T-cell (primary cell): Measurements from ENCODE around the gene SPINDOC. TPM values are rescaled to one million over a fixed set of nuclear protein-coding genes. Genes with fewer than 3 reads are reported as not detected.

Experiments used
- ATAC-seq, 4 experiments: fragments of 200-7000 bp in 3 of 4; fragments of 150-1000 bp in 1 of 4; cut with Tn5 transposase; replicated peaks in 1 of 4; 1 replicate in 3 of 4; 2 replicates in 1 of 4; pipeline ENCODE4 v1.10.0; 2021; ENCODE audit warnings: moderate library complexity in 3 of 4, mild to moderate bottlenecking in 2 of 4, moderate number of reproducible peaks in 1 of 4
- CTCF ChIA-PET, 2 donors: fragments of 300-600 bp; sonication (Branson Sonifier 250); formaldehyde crosslinking; loops; one replicate each; lab custom pipeline; 2022; ENCODE audit warnings: antibody characterized with exemption in 2 of 2; lab: Charles Lee
- POLR2A ChIA-PET, 2 donors: fragments of 300-600 bp; sonication (Branson Sonifier 250); formaldehyde crosslinking; loops; one replicate each; lab custom pipeline; 2022; ENCODE audit warnings: antibody characterized with exemption in 2 of 2; lab: Charles Lee
- DNase-seq, 35 experiments: peaks; one replicate each; pipeline versions ENCODE4 v3.0.0 to v3.0.0-alpha.2; 2013 to 2023
- H3K27ac ChIP-seq: one replicate; pipeline ENCODE4 v1.5.1; 2013; ENCODE audit warnings: low read length
- H3K27me3 ChIP-seq, 2 experiments: replicated peaks in 1 of 2; 1 replicate in 1 of 2; 2 replicates in 1 of 2; pipeline versions ENCODE4 v1.6.1 to v1.7.0; 2013; ENCODE audit warnings: low read length in 1 of 2, mixed read lengths in 1 of 2; ENCODE audit not compliant: control insufficient read depth in 2 of 2, insufficient read depth in 2 of 2; ENCODE audit errors: extremely low read depth in 1 of 2
- H3K36me3 ChIP-seq, 2 donors: 1 replicate in 1 of 2; 2 replicates in 1 of 2; pipeline versions ENCODE4 v1.6.1 to v1.7.0; 2013; ENCODE audit warnings: low read length in 1 of 2; ENCODE audit not compliant: control insufficient read depth in 2 of 2, insufficient read depth in 1 of 2; ENCODE audit errors: extremely low read depth in 1 of 2
- H3K4me1 ChIP-seq, 2 experiments: 1 replicate in 1 of 2; 2 replicates in 1 of 2; pipeline versions ENCODE4 v1.6.1 to v1.7.0; 2013; ENCODE audit warnings: low read length in 2 of 2, mixed read lengths in 1 of 2; ENCODE audit not compliant: insufficient read depth in 2 of 2, control insufficient read depth in 1 of 2; ENCODE audit errors: extremely low read depth in 1 of 2
- H3K4me3 ChIP-seq, 2 donors: 1 replicate in 1 of 2; 2 replicates in 1 of 2; pipeline versions ENCODE4 v1.5.1 to v1.7.0; 2013; ENCODE audit warnings: mild to moderate bottlenecking in 2 of 2, low read length in 1 of 2, moderate library complexity in 1 of 2; ENCODE audit not compliant: control insufficient read depth in 1 of 2; ENCODE audit errors: extremely low read depth in 1 of 2
- H3K9me3 ChIP-seq: 2 replicates; pipeline ENCODE4 v1.7.0; 2013
- H3K27ac Mint-ChIP-seq, 2 donors: one replicate each; pipeline ENCODE4 v1.8.0; 2020 to 2021; ENCODE audit warnings: mild to moderate bottlenecking in 2 of 2, mixed read lengths in 2 of 2
- H3K27me3 Mint-ChIP-seq, 2 donors: one replicate each; pipeline ENCODE4 v1.8.0; 2021 to 2022; ENCODE audit warnings: mixed read lengths in 2 of 2
- H3K36me3 Mint-ChIP-seq: one replicate; pipeline ENCODE4 v1.8.0; 2021; ENCODE audit warnings: mixed read lengths
- H3K4me1 Mint-ChIP-seq, 3 donors: one replicate each; pipeline ENCODE4 v1.8.0; 2020 to 2022; ENCODE audit warnings: mixed read lengths in 3 of 3, mild to moderate bottlenecking in 1 of 3
- H3K4me3 Mint-ChIP-seq, 3 donors: one replicate each; pipeline ENCODE4 v1.8.0; 2020 to 2022; ENCODE audit warnings: mild to moderate bottlenecking in 3 of 3, mixed read lengths in 3 of 3, moderate library complexity in 3 of 3
- H3K9me3 Mint-ChIP-seq, 3 donors: one replicate each; pipeline ENCODE4 v1.8.0; 2020 to 2022; ENCODE audit warnings: mixed read lengths in 3 of 3
- WGBS: methylation state at CpG from one replicate; pipeline ENCODE4 v1.1.5; 2013; ENCODE audit warnings: missing lambda C conversion rate; ENCODE audit not compliant: insufficient coverage; 5-methylcytosine and 5-hydroxymethylcytosine counted together
- total RNA-seq, 35 experiments: library from RNA in 6 of 35; stranded (reverse) in 6 of 35; fragments of 120-200 nt in 1 of 35; gene quantifications; one replicate each; pipeline versions ENCODE4 v1.2.1 to v1.2.4 and lab custom pipeline; 2013 to 2026

Gene SPINDOC, protein sequence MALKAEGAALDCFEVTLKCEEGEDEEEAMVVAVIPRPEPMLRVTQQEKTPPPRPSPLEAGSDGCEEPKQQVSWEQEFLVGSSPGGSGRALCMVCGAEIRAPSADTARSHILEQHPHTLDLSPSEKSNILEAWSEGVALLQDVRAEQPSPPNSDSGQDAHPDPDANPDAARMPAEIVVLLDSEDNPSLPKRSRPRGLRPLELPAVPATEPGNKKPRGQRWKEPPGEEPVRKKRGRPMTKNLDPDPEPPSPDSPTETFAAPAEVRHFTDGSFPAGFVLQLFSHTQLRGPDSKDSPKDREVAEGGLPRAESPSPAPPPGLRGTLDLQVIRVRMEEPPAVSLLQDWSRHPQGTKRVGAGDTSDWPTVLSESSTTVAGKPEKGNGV
- total RNA-seq (10 to 100 TPM in 3 of 5 donors, 1 to 10 TPM in 2; 8.1 to 16.1 (median 15.3) TPM), total RNA-seq (lab: John Stamatoyannopoulos, UW) (4.4 to 28.3 (median 9.2) reads per million in 29 experiments)
- 6.6 TPM for total RNA-seq (2013)

DNA sequence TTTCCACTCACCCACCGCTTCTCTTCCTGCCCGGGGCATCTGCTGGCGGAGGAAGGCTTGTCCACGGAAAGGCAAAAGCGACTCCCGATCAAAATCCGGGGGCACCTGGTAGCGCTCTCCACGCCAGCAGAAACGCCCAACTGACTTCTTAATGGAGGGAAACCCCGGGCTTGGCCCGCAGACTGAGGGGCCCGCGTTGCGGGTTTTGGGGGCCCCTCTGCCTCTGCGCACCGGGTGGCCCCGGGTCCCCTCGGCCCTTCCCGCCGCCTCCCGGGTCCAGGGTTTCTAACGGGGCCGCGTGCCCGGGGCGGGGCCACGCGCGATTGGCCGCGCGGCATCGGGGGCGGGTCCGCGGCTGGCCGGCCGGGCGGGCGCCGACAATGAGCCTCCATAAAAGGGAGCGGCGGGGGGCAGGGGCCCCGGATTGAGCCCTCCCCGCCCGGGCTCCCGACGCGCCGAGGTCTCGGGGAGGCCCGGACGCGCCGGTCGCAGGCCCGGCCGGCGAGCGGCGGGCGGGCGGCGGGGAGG is at the start of gene SPINDOC:
Gene SPINDOC, plus strand, starts transcription at position 422 of the 528 bp plus-strand sequence. CDS start 231 bp downstream, outside the sequence.
- no peaks in the 10 kb centered on the region for H3K27me3 ChIP-seq
- peak; percentile 91 to 96 (median 92) for ATAC-seq

DNA sequence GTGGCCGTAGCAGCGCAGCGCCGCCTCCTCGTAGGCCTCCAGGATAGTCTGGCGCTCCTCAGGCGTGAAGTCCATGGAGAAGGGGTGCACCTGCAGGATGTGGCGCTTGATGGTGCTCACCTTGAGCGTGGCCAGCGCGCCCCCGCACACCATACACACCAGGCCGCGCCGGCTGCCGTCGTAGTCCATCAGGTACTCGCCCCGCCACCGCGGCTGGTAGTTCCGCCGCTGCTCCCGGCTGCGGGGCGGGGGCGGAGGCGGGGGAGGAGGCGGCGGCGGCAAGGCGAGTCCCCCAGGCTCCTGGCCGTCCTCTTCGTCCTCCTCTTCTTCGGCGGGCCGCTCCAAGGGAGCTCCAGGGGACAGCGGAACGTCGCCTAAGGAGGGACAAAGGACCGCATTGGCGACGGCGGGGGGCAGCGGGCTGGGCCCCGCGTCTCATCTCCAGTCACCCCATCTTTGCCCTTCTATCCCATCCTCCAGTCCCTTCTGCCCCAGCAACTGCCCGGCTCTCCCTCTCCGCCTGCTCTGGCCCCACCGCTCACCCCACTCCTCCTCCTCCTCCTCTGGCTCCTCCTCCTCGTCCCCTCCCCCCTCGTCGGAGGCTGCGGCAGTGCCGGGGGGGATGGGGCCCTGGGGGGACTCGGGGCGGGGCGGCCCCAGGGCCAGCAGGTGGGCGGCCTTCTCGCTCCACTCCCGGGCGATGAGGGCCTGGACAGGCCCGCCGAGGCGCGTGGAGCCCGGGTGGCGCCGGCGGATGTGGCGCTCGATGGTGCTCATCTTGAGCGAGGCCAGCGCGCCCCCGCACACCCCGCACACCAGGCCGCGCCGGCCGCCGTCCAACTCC is 49.5 kb upstream of the SPINDOC start:
- CTCF ChIA-PET = no interaction called here
- H3K27me3 Mint-ChIP-seq = peaks cover 0 to 2% of the 10 kb centered on the region in 2 donors
- H3K4me1 Mint-ChIP-seq = peaks cover 6 to 9% (median 8%) of the 10 kb centered on the region in 3 donors

More for the DNA sequence above, at the start of gene SPINDOC:
- H3K27ac ChIP-seq = peak within 1 kb of the TSS; percentile 41
- H3K9me3 ChIP-seq = no peaks in the 10 kb centered on the region
- H3K36me3 Mint-ChIP-seq = peaks cover 6% of the 10 kb centered on the region
- peak within 1 kb of the TSS; percentile 84 to 93 for H3K4me3 ChIP-seq
- no peaks in the 10 kb centered on the region for H3K9me3 Mint-ChIP-seq
- H3K4me1 Mint-ChIP-seq = peaks cover 16 to 23% (median 23%) of the 10 kb centered on the region in 3 donors
- WGBS = under 1% methylated on average over 65 of the region's 65 CpGs
- H3K27me3 Mint-ChIP-seq = no peaks in the 10 kb centered on the region
- ChIA-PET POLR2A (no interaction called here), CTCF (no interaction called here)
- H3K36me3 ChIP-seq = peaks cover 8 to 9% of the 10 kb centered on the region in 2 donors
- H3K4me1 ChIP-seq = peaks cover 7 to 20% of the 10 kb centered on the region in 2 experiments
- peak within 1 kb of the TSS; percentile 73 to 82 (median 76) for H3K4me3 Mint-ChIP-seq
- H3K27ac Mint-ChIP-seq = peak within 1 kb of the TSS; percentile 30 to 36
- peak; percentile 13 to 78 (median 45) for DNase-seq

DNA sequence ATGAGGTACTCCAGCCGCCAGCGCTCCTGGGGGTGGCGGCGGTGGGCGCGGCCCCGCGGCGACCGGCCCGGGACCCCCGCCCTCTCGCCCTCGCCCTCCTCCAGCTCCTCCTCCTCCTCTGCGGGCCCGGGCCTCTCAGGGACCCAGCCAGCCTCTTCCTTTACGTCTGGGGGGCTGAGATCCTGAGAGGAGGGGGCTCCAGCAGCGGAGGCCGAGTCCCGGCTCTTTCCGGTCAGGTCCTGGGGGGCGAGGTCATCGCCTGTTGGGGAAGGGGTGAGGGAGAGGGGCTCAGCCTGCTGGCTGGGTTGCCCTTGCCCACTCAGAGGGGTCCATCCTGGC is 48.9 kb upstream of the SPINDOC start:
- CTCF ChIA-PET = no interaction called here
- POLR2A ChIA-PET = no interaction called here
- DNase-seq (no peak), ATAC-seq (no peak)
- Histone ChIP-seq H3K27ac (no peak overlapping the region), H3K4me1 (peaks cover 0 to 13% of the 10 kb centered on the region in 2 experiments), H3K27me3 (peaks cover 0 to under 1% of the 10 kb centered on the region in 2 experiments), H3K36me3 (no peaks in the 10 kb centered on the region), H3K4me3 (no peak overlapping the region), H3K9me3 (no peaks in the 10 kb centered on the region)
- H3K4me3 Mint-ChIP-seq = no peak overlapping the region
- H3K27me3 Mint-ChIP-seq = peaks cover 0 to 2% of the 10 kb centered on the region in 2 donors
- H3K27ac Mint-ChIP-seq = no peak overlapping the region
- WGBS = 100% methylated on average over 2 of the region's 23 CpGs
- H3K4me1 Mint-ChIP-seq = peaks cover 6 to 9% (median 8%) of the 10 kb centered on the region in 3 donors
- no peaks in the 10 kb centered on the region for H3K9me3 Mint-ChIP-seq
- no peaks in the 10 kb centered on the region for H3K36me3 Mint-ChIP-seq

More for the DNA sequence above, 49.5 kb upstream of the SPINDOC start:
- no peak overlapping the region for H3K4me3 Mint-ChIP-seq
- no peaks in the 10 kb centered on the region for H3K9me3 Mint-ChIP-seq
- H3K4me3 ChIP-seq = no peak overlapping the region
- 97% methylated on average over 72 of the region's 82 CpGs for WGBS
- H3K27ac Mint-ChIP-seq = no peak overlapping the region
- no peak overlapping the region for H3K27ac ChIP-seq
- DNase-seq = no peak
- H3K4me1 ChIP-seq = peaks cover 0 to 10% of the 10 kb centered on the region in 2 experiments
- no peaks in the 10 kb centered on the region for H3K9me3 ChIP-seq
- H3K36me3 ChIP-seq = no peaks in the 10 kb centered on the region
- no peak for ATAC-seq
- POLR2A ChIA-PET = no interaction called here
- no peaks in the 10 kb centered on the region for H3K36me3 Mint-ChIP-seq
- H3K27me3 ChIP-seq = no peaks in the 10 kb centered on the region

DNA sequence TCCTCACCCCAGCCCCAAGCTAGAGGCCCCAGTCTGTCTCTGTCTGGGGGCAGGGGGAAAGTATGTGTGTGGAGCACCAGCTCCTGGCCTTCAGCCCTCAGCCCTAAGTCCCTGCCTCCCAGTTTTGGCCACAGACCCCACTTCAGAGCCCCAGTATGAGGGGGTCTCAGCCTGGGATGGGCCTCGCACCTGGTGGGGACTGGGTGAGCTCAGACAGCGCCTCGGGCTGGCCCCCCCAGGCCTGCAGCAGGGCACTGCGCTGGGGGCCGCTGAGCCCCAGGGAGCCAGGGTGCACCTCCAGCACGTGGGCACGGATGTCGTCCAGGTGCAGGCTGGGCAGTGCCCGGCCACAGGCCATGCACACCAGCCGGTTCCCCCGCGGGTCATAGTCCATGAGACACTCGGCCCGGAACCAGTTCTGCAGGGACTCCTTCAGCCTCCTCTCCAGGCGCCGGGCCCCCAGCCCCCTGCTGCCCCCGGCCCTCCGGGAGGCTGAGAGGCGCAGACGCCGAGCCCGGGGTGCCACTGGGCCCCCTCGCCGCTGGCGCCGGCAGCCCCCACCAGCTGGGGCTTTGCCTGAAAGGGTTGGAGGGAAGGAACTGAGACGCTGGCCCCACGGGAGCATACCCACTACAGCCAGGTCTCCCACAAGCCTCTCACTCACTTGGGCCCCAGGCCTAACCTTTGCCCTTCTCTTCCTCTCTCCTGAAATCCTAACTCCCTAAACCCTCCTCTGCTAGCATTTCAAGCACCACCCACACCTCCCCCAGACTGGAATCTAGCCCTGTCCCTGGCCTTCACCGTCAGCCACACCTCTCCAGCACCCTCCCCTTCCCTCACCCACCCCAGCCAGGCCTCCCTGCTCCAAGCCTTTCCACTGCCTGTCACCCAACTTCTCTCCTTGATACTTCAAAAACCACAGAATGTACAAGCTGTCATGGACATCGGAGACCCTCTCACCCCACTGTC is 48.3 kb upstream of the SPINDOC start:
- H3K9me3 ChIP-seq = no peaks in the 10 kb centered on the region
- POLR2A ChIA-PET = no interaction called here
- H3K4me3 ChIP-seq = no peak overlapping the region
- H3K36me3 Mint-ChIP-seq = no peaks in the 10 kb centered on the region
- no peak overlapping the region for H3K27ac ChIP-seq
- H3K36me3 ChIP-seq = no peaks in the 10 kb centered on the region
- H3K27ac Mint-ChIP-seq = no peak overlapping the region
- peaks cover 0 to 19% of the 10 kb centered on the region in 2 experiments for H3K4me1 ChIP-seq
- no peak for DNase-seq
- ATAC-seq = no peak
- peaks cover 6 to 10% (median 9%) of the 10 kb centered on the region in 3 donors for H3K4me1 Mint-ChIP-seq
- H3K27me3 ChIP-seq = peaks cover 0 to 7% of the 10 kb centered on the region in 2 experiments
- no peaks in the 10 kb centered on the region for H3K9me3 Mint-ChIP-seq
- no peak overlapping the region for H3K4me3 Mint-ChIP-seq
- peaks cover 0 to 4% of the 10 kb centered on the region in 2 donors for H3K27me3 Mint-ChIP-seq
- CTCF ChIA-PET = no interaction called here
- 97% methylated on average over 20 of the region's 30 CpGs for WGBS

- Histone ChIP-seq H3K4me1 (peaks cover 0 to 22% of the 10 kb centered on the region in 2 experiments), H3K27ac (no peak overlapping the region), H3K4me3 (no peak overlapping the region), H3K36me3 (no peaks in the 10 kb centered on the region), H3K27me3 (peaks cover 0 to 15% of the 10 kb centered on the region in 2 experiments), H3K9me3 (no peaks in the 10 kb centered on the region)
- no peaks in the 10 kb centered on the region for H3K36me3 Mint-ChIP-seq
- WGBS = 91% methylated on average over 14 of the region's 18 CpGs
- H3K27me3 Mint-ChIP-seq = peaks cover 0 to 8% of the 10 kb centered on the region in 2 donors
- DNase-seq (no peak), ATAC-seq (no peak)
- H3K27ac Mint-ChIP-seq = no peak overlapping the region
- peaks cover 8 to 13% (median 9%) of the 10 kb centered on the region in 3 donors for H3K4me1 Mint-ChIP-seq
- H3K9me3 Mint-ChIP-seq = no peaks in the 10 kb centered on the region
- peak overlapping the region in 1 of 3 donors; percentile 98 for H3K4me3 Mint-ChIP-seq
- CTCF ChIA-PET = no interaction called here
- POLR2A ChIA-PET = no interaction called here
Observed at GRCh38 chr11:63765688-63766241, 47.5 kb upstream of the SPINDOC start.
